ENCODE measurements around the gene ABCG4.
"Not testable (repeated sequence)": the region's sequence is repeated elsewhere in the genome, so short reads cannot be mapped to it uniquely, and the experiment has no call there.

The ABCG4 gene

GRCh38 chr11:119198925-119199324, 50.1 kb downstream of the ABCG4 start:
- Histone ChIP-seq H3K36me3 (ENCODE audit: insufficient read depth, low read length) (no peaks in the 10 kb centered on the region), H2AFZ (ENCODE audit: low read length) (no peak overlapping the region), H3K27ac (ENCODE audit: low read depth, low read length, poor library complexity, severe bottlenecking) (no peak overlapping the region), H3K79me2 (ENCODE audit: insufficient read depth, low read length) (no peaks in the 10 kb centered on the region), H3K4me3 (ENCODE audit: low read depth, low read length, poor library complexity, severe bottlenecking) (no peak overlapping the region), H3K9me3 (ENCODE audit: low read length) (no peaks in the 10 kb centered on the region), H3K9ac (ENCODE audit: low read length) (no peak overlapping the region), H3F3A (ENCODE audit: insufficient read depth, low read length) (no peaks in the 10 kb centered on the region), H3K4me2 (ENCODE audit: low read length) (no peak overlapping the region), H3K27me3 (ENCODE audit: insufficient read depth, low read length) (no peaks in the 10 kb centered on the region), H3K9me2 (ENCODE audit: low read depth, low read length) (no peaks in the 10 kb centered on the region), H4K20me1 (ENCODE audit: insufficient read depth, low read length) (no peaks in the 10 kb centered on the region), H3K4me1 (ENCODE audit: insufficient read depth, low read length, severe bottlenecking) (no peaks in the 10 kb centered on the region)
- TF ChIP-seq EZH2 (IDR thresholded peaks at IDR 0.05; ENCODE audit: borderline replicate concordance, low read length) = no peak
- no peak for TF ChIP-seq CTCF (IDR thresholded peaks at IDR 0.05; ENCODE audit: low read length)

DNA sequence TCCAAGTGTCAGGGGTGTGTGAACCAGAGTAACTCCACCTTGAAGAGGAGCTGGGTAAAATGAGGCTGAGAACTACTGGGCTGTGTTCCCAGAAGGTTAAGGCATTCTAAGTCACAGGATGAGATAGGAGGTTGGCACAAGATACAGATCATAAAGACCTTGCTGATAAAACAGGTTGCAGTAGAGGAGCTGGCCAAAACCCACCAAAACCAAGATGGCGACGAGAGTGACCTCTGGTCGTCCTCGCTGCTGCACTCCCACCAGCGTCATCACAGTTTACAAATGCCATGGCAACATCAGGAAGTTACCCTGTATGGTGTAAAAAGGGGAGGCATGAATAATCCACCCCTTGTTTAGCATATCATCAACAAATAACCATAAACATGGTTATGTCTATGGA, 52.4 kb downstream of the ABCG4 start:
- H3K27ac ChIP-seq (ENCODE audit: low read depth, low read length, poor library complexity, severe bottlenecking); H4K20me1 ChIP-seq (ENCODE audit: insufficient read depth, low read length); H3K36me3 ChIP-seq (ENCODE audit: insufficient read depth, low read length); H3F3A ChIP-seq (ENCODE audit: insufficient read depth, low read length); H3K9me2 ChIP-seq (ENCODE audit: low read depth, low read length); H3K4me2 ChIP-seq (ENCODE audit: low read length); H3K4me3 ChIP-seq (ENCODE audit: low read depth, low read length, poor library complexity, severe bottlenecking); H2AFZ ChIP-seq (ENCODE audit: low read length); H3K79me2 ChIP-seq (ENCODE audit: insufficient read depth, low read length); H3K9ac ChIP-seq (ENCODE audit: low read length); H3K4me1 ChIP-seq (ENCODE audit: insufficient read depth, low read length, severe bottlenecking); H3K9me3 ChIP-seq (ENCODE audit: low read length); H3K27me3 ChIP-seq (ENCODE audit: insufficient read depth, low read length): not testable (repeated sequence)

DNA sequence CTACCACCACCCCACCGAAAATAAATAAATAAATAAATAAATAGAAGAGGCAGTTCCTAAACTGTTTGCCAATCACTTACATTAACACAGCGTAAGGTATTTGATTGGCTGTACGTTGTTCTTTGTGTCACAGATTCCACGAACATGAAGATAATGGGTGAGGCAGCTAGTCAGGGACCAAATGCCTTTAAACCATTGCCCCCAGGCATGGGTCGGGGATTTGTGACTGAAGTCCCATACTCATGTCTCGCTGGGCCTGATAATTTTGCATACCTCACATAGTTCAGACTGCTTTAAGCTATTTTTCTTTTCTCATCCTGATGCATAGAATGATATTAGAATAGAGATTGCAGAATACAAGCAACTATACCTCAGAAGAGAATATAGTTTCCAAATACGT, 53.7 kb downstream of the ABCG4 start:
- no peak for TF ChIP-seq EZH2 (IDR thresholded peaks at IDR 0.05; ENCODE audit: borderline replicate concordance, low read length)
- no peak for TF ChIP-seq CTCF (IDR thresholded peaks at IDR 0.05; ENCODE audit: low read length)
- H3K4me1 ChIP-seq (ENCODE audit: insufficient read depth, low read length, severe bottlenecking) = peaks cover 14% of the 10 kb centered on the region
- no peaks in the 10 kb centered on the region for H3K27me3 ChIP-seq (ENCODE audit: insufficient read depth, low read length)

GRCh38 chr11:119204066-119204465, 55.2 kb downstream of the ABCG4 start:
- H3K4me2 ChIP-seq (ENCODE audit: low read length) = no peak overlapping the region
- H3K36me3 ChIP-seq (ENCODE audit: insufficient read depth, low read length) = no peaks in the 10 kb centered on the region
- peaks cover 29% of the 10 kb centered on the region for H3K4me1 ChIP-seq (ENCODE audit: insufficient read depth, low read length, severe bottlenecking)
- no peaks in the 10 kb centered on the region for H4K20me1 ChIP-seq (ENCODE audit: insufficient read depth, low read length)
- H3F3A ChIP-seq (ENCODE audit: insufficient read depth, low read length) = no peaks in the 10 kb centered on the region
- H3K79me2 ChIP-seq (ENCODE audit: insufficient read depth, low read length) = peaks cover 22% of the 10 kb centered on the region
- no peak overlapping the region for H3K27ac ChIP-seq (ENCODE audit: low read depth, low read length, poor library complexity, severe bottlenecking)
- no peak overlapping the region for H3K9ac ChIP-seq (ENCODE audit: low read length)
- no peaks in the 10 kb centered on the region for H3K27me3 ChIP-seq (ENCODE audit: insufficient read depth, low read length)
- no peak overlapping the region for H3K4me3 ChIP-seq (ENCODE audit: low read depth, low read length, poor library complexity, severe bottlenecking)
- no peak overlapping the region for H2AFZ ChIP-seq (ENCODE audit: low read length)
- H3K9me3 ChIP-seq (ENCODE audit: low read length) = no peaks in the 10 kb centered on the region
- TF ChIP-seq CTCF (IDR thresholded peaks at IDR 0.05; ENCODE audit: low read length) (no peak), EZH2 (IDR thresholded peaks at IDR 0.05; ENCODE audit: borderline replicate concordance, low read length) (no peak)
- H3K9me2 ChIP-seq (ENCODE audit: low read depth, low read length) = no peaks in the 10 kb centered on the region

More for the DNA sequence above, 53.7 kb downstream of the ABCG4 start:
- no peak overlapping the region for H3K4me2 ChIP-seq (ENCODE audit: low read length)
- H3K36me3 ChIP-seq (ENCODE audit: insufficient read depth, low read length) = no peaks in the 10 kb centered on the region
- H3K9me2 ChIP-seq (ENCODE audit: low read depth, low read length) = no peaks in the 10 kb centered on the region
- H3F3A ChIP-seq (ENCODE audit: insufficient read depth, low read length) = no peaks in the 10 kb centered on the region
- H4K20me1 ChIP-seq (ENCODE audit: insufficient read depth, low read length) = no peaks in the 10 kb centered on the region
- no peak overlapping the region for H3K27ac ChIP-seq (ENCODE audit: low read depth, low read length, poor library complexity, severe bottlenecking)
- H3K4me3 ChIP-seq (ENCODE audit: low read depth, low read length, poor library complexity, severe bottlenecking) = no peak overlapping the region
- H3K9me3 ChIP-seq (ENCODE audit: low read length) = no peaks in the 10 kb centered on the region
- no peak overlapping the region for H3K9ac ChIP-seq (ENCODE audit: low read length)
- peaks cover 7% of the 10 kb centered on the region for H3K79me2 ChIP-seq (ENCODE audit: insufficient read depth, low read length)
- H2AFZ ChIP-seq (ENCODE audit: low read length) = no peak overlapping the region
